ENCODE measurements around the gene DLL3. TPM values are rescaled to one million over a fixed set of nuclear protein-coding genes. Genes with fewer than 3 reads are reported as not detected.

DLL3 gene
- total RNA-seq, 2 experiments from 2014 or later, result 1.3 to 1.6 TPM

- Mint-ChIP-seq H3K27ac (no peak overlapping the region), H3K4me1 (ENCODE audit: low read depth) (peaks cover 14% of the 10 kb centered on the region), H3K27me3 (peaks cover 35% of the 10 kb centered on the region), H3K4me3 (no peak overlapping the region), H3K36me3 (ENCODE audit: low read depth) (no peaks in the 10 kb centered on the region), H3K9me3 (no peaks in the 10 kb centered on the region)
- DNase-seq (no peak), ATAC-seq (no peak)
- POLR2A ChIA-PET, result interaction anchor here (0.7 kb wide), 2 partner anchors 82 to 115 kb away, joined by 3 to 5 read pairs; partner anchors contain the start of gene RPS16
- TF ChIP-seq CTCF (IDR thresholded peaks at IDR 0.05), result no peak
- intact Hi-C loops (cut with micrococcal nuclease), result no loop called here
- CTCF ChIA-PET, result interaction anchor here (1.9 kb wide), 1 partner anchor 14 kb away, joined by 6 read pairs; no protein-coding TSS in a partner anchor
These were observed 18.7 kb downstream of the DLL3 start for GRCh38 chr19:39517432-39517831.

GRCh38 chr19:39518458-39518857 lies 19.7 kb downstream of the DLL3 start:
- POLR2A ChIA-PET, result no interaction called here
- CTCF ChIA-PET, result interaction anchor here (1.9 to 2.5 kb wide), 2 partner anchors 14 to 15 kb away, joined by 6 to 12 read pairs; partner anchors contain the start of gene EID2B

GRCh38 chr19:39518975-39519374 lies 20.2 kb downstream of the DLL3 start:
- H3K4me3 Mint-ChIP-seq, result no peak overlapping the region
- no peaks in the 10 kb centered on the region for H3K36me3 Mint-ChIP-seq (ENCODE audit: low read depth)
- peaks cover 14% of the 10 kb centered on the region for H3K4me1 Mint-ChIP-seq (ENCODE audit: low read depth)
- H3K9me3 Mint-ChIP-seq, result no peaks in the 10 kb centered on the region
- H3K27me3 Mint-ChIP-seq, result peaks cover 28% of the 10 kb centered on the region
- TF ChIP-seq CTCF (IDR thresholded peaks at IDR 0.05), result no peak
- ChIA-PET CTCF (interaction anchor here (1.9 to 2.5 kb wide), 2 partner anchors 14 to 16 kb away, joined by 6 to 12 read pairs; partner anchors contain the start of gene EID2B), POLR2A (interaction anchor here (1.1 kb wide), 1 partner anchor 86 kb away, joined by 3 read pairs; no protein-coding TSS in a partner anchor)
- intact Hi-C loops (cut with micrococcal nuclease), result no loop called here
- H3K27ac Mint-ChIP-seq, result no peak overlapping the region
- ATAC-seq, result no peak
- no peak for DNase-seq

More at GRCh38 chr19:39518458-39518857, 19.7 kb downstream of the DLL3 start:
- Mint-ChIP-seq H3K27me3 (peaks cover 32% of the 10 kb centered on the region), H3K9me3 (no peaks in the 10 kb centered on the region), H3K27ac (no peak overlapping the region), H3K36me3 (ENCODE audit: low read depth) (no peaks in the 10 kb centered on the region), H3K4me3 (no peak overlapping the region), H3K4me1 (ENCODE audit: low read depth) (peaks cover 14% of the 10 kb centered on the region)
- DNase-seq (no peak), ATAC-seq (no peak)
- intact Hi-C loops (cut with micrococcal nuclease), result no loop called here
- no peak for TF ChIP-seq CTCF (IDR thresholded peaks at IDR 0.05)

GRCh38 chr19:39520541-39521484 lies 22.1 kb downstream of the DLL3 start:
- intact Hi-C loops (cut with micrococcal nuclease), result loop anchor here (5.0 kb wide), 1 partner anchor 74 kb away; the partner anchor contains the start of gene SUPT5H
- no peaks in the 10 kb centered on the region for H3K9me3 Mint-ChIP-seq
- ChIA-PET POLR2A (no interaction called here), CTCF (interaction anchor here (2.5 kb wide), 1 partner anchor 12 kb away, joined by 12 read pairs; the partner anchor contains the start of gene EID2B)
- DNase-seq (no peak), ATAC-seq (no peak)
- H3K27me3 Mint-ChIP-seq, result peaks cover 14% of the 10 kb centered on the region
- no peak overlapping the region for H3K4me3 Mint-ChIP-seq
- no peak for TF ChIP-seq CTCF (IDR thresholded peaks at IDR 0.05)
- H3K36me3 Mint-ChIP-seq (ENCODE audit: low read depth), result no peaks in the 10 kb centered on the region
- H3K4me1 Mint-ChIP-seq (ENCODE audit: low read depth), result peaks cover 10% of the 10 kb centered on the region
- H3K27ac Mint-ChIP-seq, result no peak overlapping the region

Data from activated CD8-positive, alpha-beta T cell treated with anti-CD3 and anti-CD28 coated beads for 36 hours (primary cell).